SK-N-SH (cell line): ENCODE results near the gene POLD2. TPM values are rescaled to one million over a fixed set of nuclear protein-coding genes. Genes with fewer than 3 reads are reported as not detected.

Experiments
- CTCF ChIA-PET: fragments of 300-600, 350-600 bp; formaldehyde crosslinking; extraction: SDS; loops from one replicate; lab custom pipeline; 2021; lab: Yijun Ruan, JAX
- POLR2A ChIA-PET: fragments of 350-600 bp; sonication (Branson Sonifier 250); formaldehyde crosslinking; extraction: SDS; loops from one replicate; lab custom pipeline; 2020; ENCODE audit warnings: antibody characterized with exemption, inconsistent platforms; lab: Yijun Ruan, JAX
- DNase-seq: peaks from one replicate; pipeline ENCODE4 v3.0.0; 2012
- H2AFZ ChIP-seq: fragments of 200-600 bp; sonication (generic); 2 replicates; pipeline ENCODE4 v1.8.1; 2016; ENCODE audit warnings: antibody characterized with exemption, mild to moderate bottlenecking, low read depth
- H3F3A ChIP-seq: fragments of 200-600 bp; sonication (generic); replicated peaks from 2 replicates; pipeline ENCODE3; 2016; ENCODE audit warnings: antibody characterized with exemption, mild to moderate bottlenecking; ENCODE audit not compliant: insufficient read depth
- H3K27ac ChIP-seq, 2 experiments: fragments of 200-500 bp in 1 of 2; fragments of 200-600 bp in 1 of 2; sonication (Bioruptor generic) in 1 of 2; sonication (generic), shearing (Covaris generic) in 1 of 2; 2 replicates each; pipeline versions ENCODE4 v1.5.1 to v1.6.1; 2014 to 2016; ENCODE audit warnings: low read depth in 2 of 2, inconsistent platforms in 1 of 2, low read length in 1 of 2, mild to moderate bottlenecking in 1 of 2, mixed read lengths in 1 of 2
- H3K27me3 ChIP-seq: fragments of 200-600 bp; sonication (generic), shearing (Covaris generic); 2 replicates; pipeline ENCODE4 v1.6.1; 2016; ENCODE audit warnings: mixed run types; ENCODE audit not compliant: insufficient read depth
- H3K36me3 ChIP-seq, 2 experiments: fragments of 200-500 bp in 1 of 2; fragments of 200-600 bp in 1 of 2; sonication (Bioruptor generic) in 1 of 2; sonication (generic) in 1 of 2; replicated peaks in 1 of 2; 2 replicates each; pipeline versions ENCODE3 to v1.5.1; 2014 to 2016; ENCODE audit warnings: low read length in 1 of 2, mild to moderate bottlenecking in 1 of 2; ENCODE audit not compliant: insufficient read depth in 2 of 2, control insufficient read depth in 1 of 2
- H3K4me1 ChIP-seq, 2 experiments: fragments of 200-500 bp in 1 of 2; fragments of 200-600 bp in 1 of 2; sonication (Bioruptor generic) in 1 of 2; sonication (generic), shearing (Covaris generic) in 1 of 2; 2 replicates each; pipeline versions ENCODE4 v1.5.1 to v1.6.1; 2014 to 2016; ENCODE audit warnings: low read depth in 1 of 2, low read length in 1 of 2, mixed run types in 1 of 2; ENCODE audit not compliant: insufficient read depth in 2 of 2, control insufficient read depth in 1 of 2
- H3K4me2 ChIP-seq: fragments of 200-600 bp; sonication (generic), shearing (Covaris generic); 2 replicates; pipeline ENCODE4 v1.6.1; 2017; ENCODE audit warnings: mixed run types
- H3K4me3 ChIP-seq, 2 experiments: fragments of 200-500 bp in 1 of 2; fragments of 200-600 bp in 1 of 2; sonication (Bioruptor generic) in 1 of 2; sonication (generic), shearing (Covaris generic) in 1 of 2; 2 replicates each; pipeline versions ENCODE4 v1.5.1 to v1.8.1; 2014 to 2016; ENCODE audit warnings: low read depth in 2 of 2, inconsistent platforms in 1 of 2, low read length in 1 of 2, mild to moderate bottlenecking in 1 of 2, mixed read lengths in 1 of 2, moderate library complexity in 1 of 2
- H3K79me2 ChIP-seq: fragments of 200-600 bp; sonication (generic); 2 replicates; pipeline ENCODE4 v1.8.1; 2017; ENCODE audit warnings: mild to moderate bottlenecking; ENCODE audit not compliant: insufficient read depth
- H3K9ac ChIP-seq: fragments of 200-600 bp; sonication (generic); 2 replicates; pipeline ENCODE4 v1.6.1; 2017; ENCODE audit warnings: mixed run types
- H3K9me2 ChIP-seq: fragments of 200-600 bp; sonication (generic); 2 replicates; pipeline ENCODE4 v1.6.1; 2017; ENCODE audit warnings: mixed run types
- H3K9me3 ChIP-seq: fragments of 200-600 bp; sonication (generic); 2 replicates; pipeline ENCODE4 v1.6.1; 2017; ENCODE audit warnings: mixed run types, mild to moderate bottlenecking, moderate library complexity
- H4K20me1 ChIP-seq: fragments of 200-600 bp; sonication (generic); 2 replicates; pipeline ENCODE4 v1.6.1; 2017; ENCODE audit warnings: mild to moderate bottlenecking, mixed run types; ENCODE audit not compliant: insufficient read depth
- CHD2 ChIP-seq: fragments of 150-350 bp; IDR thresholded peaks from 2 replicates; pipeline ENCODE4 v1.6.1; 2018; ENCODE audit warnings: low read length; ENCODE audit not compliant: partially characterized antibody
- FOSL2 ChIP-seq: IDR thresholded peaks from 2 replicates; pipeline ENCODE4 v1.4.0; 2012; ENCODE audit warnings: low read depth, mild to moderate bottlenecking, moderate library complexity, borderline replicate concordance
- GABPA ChIP-seq: IDR thresholded peaks from 2 replicates; pipeline ENCODE4 v1.4.0; 2012; ENCODE audit warnings: low read depth, mild to moderate bottlenecking
- MEF2A ChIP-seq: IDR thresholded peaks from 2 replicates; pipeline ENCODE4 v1.4.0; 2012; ENCODE audit warnings: low read depth, borderline replicate concordance
- POLR2AphosphoS5 ChIP-seq: IDR thresholded peaks from 2 replicates; pipeline ENCODE4 v1.6.1; 2012; ENCODE audit warnings: low read depth, low read length
- RAD21 ChIP-seq: IDR thresholded peaks from 2 replicates; pipeline ENCODE4 v1.6.1; 2012; ENCODE audit warnings: mild to moderate bottlenecking, low read length
- RCOR1 ChIP-seq: fragments of 150-350 bp; IDR thresholded peaks from 2 replicates; pipeline ENCODE4 v1.6.1; 2017; ENCODE audit warnings: antibody characterized with exemption, low read length
- REST ChIP-seq: IDR thresholded peaks from 2 replicates; pipeline ENCODE4 v1.6.1; 2012; ENCODE audit warnings: mild to moderate bottlenecking, low read depth, low read length, moderate library complexity
- RXRA ChIP-seq: IDR thresholded peaks from 2 replicates; pipeline ENCODE4 v1.4.0; 2012; ENCODE audit warnings: low read depth, mild to moderate bottlenecking, borderline replicate concordance
- SMC3 ChIP-seq: IDR thresholded peaks from 2 replicates; pipeline ENCODE4 v1.6.1; 2012; ENCODE audit warnings: low read depth, low read length, improper control_type of control experiment
- TAF1 ChIP-seq: IDR thresholded peaks from 2 replicates; pipeline ENCODE4 v1.6.1; 2012; ENCODE audit warnings: low read depth, mild to moderate bottlenecking, low read length, moderate library complexity, borderline replicate concordance
- TEAD4 ChIP-seq: IDR thresholded peaks from 2 replicates; pipeline ENCODE4 v1.4.0; 2012; ENCODE audit warnings: mild to moderate bottlenecking, borderline replicate concordance; ENCODE audit not compliant: insufficient read depth
- USF1 ChIP-seq: IDR thresholded peaks from 2 replicates; pipeline ENCODE4 v1.4.0; 2012; ENCODE audit warnings: low read depth, borderline replicate concordance
- YY1 ChIP-seq: IDR thresholded peaks from 2 replicates; pipeline ENCODE4 v1.4.0; 2012; ENCODE audit warnings: low read depth, mild to moderate bottlenecking
- WGBS: methylation state at CpG from one replicate; pipeline ENCODE4 v1.1.6; 2017; ENCODE audit warnings: low lambda C conversion rate; 5-methylcytosine and 5-hydroxymethylcytosine counted together
- polyA plus RNA-seq, 3 experiments: library from polyadenylated mRNA; depleted of rRNA; stranded (reverse); fragments of >200 nt; gene quantifications; 2 replicates each; pipeline ENCODE4 v1.2.3, GENCODE V29; 2012
- TF ChIP-seq, protein P1 (sequence below): fragments of 200-600 bp; sonication (generic); IDR thresholded peaks from 2 replicates; pipeline ENCODE4 v1.6.1; 2017; ENCODE audit warnings: antibody characterized with exemption, mild to moderate bottlenecking, moderate library complexity
- TF ChIP-seq, protein P2 (sequence below): IDR thresholded peaks from 2 replicates; pipeline ENCODE4; 2012

POLD2 gene
- polyA plus RNA-seq, 1 of the 3 experiments (the other 2 are of a cell fraction), result 194 TPM

- POLR2A ChIA-PET, result no interaction called here
- no peak overlapping the region for H3K4me3 ChIP-seq
- peaks cover 27 to 73% of the 10 kb centered on the region in 2 experiments for H3K36me3 ChIP-seq
- peaks cover 41% of the 10 kb centered on the region for H3K79me2 ChIP-seq
- no peak overlapping the region for H3K27ac ChIP-seq
- WGBS, result 89% methylated on average over 19 of the region's 21 CpGs
- peaks cover 7 to 26% of the 10 kb centered on the region in 2 experiments; a peak in 1 of 4 replicates for H3K4me1 ChIP-seq
- no peak for TF ChIP-seq YY1
- no peak for TF ChIP-seq POLR2AphosphoS5
- no peak for TF ChIP-seq TEAD4
- TF ChIP-seq, protein P1, sequence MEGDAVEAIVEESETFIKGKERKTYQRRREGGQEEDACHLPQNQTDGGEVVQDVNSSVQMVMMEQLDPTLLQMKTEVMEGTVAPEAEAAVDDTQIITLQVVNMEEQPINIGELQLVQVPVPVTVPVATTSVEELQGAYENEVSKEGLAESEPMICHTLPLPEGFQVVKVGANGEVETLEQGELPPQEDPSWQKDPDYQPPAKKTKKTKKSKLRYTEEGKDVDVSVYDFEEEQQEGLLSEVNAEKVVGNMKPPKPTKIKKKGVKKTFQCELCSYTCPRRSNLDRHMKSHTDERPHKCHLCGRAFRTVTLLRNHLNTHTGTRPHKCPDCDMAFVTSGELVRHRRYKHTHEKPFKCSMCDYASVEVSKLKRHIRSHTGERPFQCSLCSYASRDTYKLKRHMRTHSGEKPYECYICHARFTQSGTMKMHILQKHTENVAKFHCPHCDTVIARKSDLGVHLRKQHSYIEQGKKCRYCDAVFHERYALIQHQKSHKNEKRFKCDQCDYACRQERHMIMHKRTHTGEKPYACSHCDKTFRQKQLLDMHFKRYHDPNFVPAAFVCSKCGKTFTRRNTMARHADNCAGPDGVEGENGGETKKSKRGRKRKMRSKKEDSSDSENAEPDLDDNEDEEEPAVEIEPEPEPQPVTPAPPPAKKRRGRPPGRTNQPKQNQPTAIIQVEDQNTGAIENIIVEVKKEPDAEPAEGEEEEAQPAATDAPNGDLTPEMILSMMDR, result peak; percentile 21; the same call in 1 of the 2 replicates
- no peak for TF ChIP-seq RAD21
- TF ChIP-seq CHD2, result no peak
- H3K9ac ChIP-seq, result no peak overlapping the region
- H3K9me3 ChIP-seq, result no peaks in the 10 kb centered on the region
- H3K4me2 ChIP-seq, result no peak overlapping the region; the same call in 1 of the 2 replicates
- H3K27me3 ChIP-seq, result no peaks in the 10 kb centered on the region
- peak; percentile 65 for DNase-seq
- H3F3A ChIP-seq, result peaks cover 14% of the 10 kb centered on the region
- no peaks in the 10 kb centered on the region for H3K9me2 ChIP-seq
- CTCF ChIA-PET, result interaction anchor here (0.7 to 2.3 kb wide), 5 partner anchors 12 to 89 kb away, joined by 3 to 7 read pairs (median 3); no protein-coding TSS in a partner anchor
- H4K20me1 ChIP-seq, result peaks cover 9% of the 10 kb centered on the region; the same call in 1 of the 2 replicates
- no peak overlapping the region for H2AFZ ChIP-seq
These were observed 14.3 kb downstream of the POLD2 start for GRCh38 chr7:44108768-44109750.

DNA sequence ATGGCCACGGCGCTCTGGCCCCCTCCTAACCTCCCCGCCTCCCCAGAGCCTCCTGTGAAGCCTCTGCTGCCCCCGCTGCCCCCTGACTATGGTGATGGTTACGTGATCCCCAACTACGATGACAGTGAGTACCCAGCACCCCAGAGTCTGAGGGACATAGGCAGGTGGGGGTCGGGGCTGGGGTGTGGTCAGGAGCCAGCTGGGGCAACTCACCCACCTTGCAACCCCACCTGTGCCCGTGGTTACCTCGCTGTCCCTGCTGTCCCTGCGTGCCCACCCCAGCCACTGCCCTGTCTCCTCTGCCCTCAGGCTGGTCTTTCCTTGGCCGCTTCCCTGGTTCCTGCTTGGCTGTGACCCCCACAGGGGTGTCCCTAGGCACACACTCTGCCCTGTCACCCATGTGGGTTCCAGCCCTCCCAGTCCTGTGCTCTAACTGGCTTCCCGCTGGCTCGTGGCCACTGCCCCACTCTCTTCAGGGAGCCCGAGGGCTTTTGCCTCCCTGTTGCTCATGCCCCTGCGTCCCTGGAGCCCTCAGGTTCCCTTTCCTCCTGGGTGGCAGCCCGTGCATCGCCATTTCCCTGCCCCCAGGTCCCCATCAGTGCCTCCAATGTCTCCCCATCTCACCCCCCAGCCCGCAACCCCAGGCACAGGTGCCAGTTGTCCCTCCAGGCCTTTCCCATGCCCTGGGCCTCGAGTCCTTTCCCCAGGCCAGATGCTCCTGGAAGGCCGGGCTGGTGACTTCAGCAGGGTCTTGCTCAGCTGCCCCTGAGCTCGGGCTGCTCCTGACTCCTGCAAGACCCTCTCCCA is 15.2 kb downstream of the POLD2 start:
- Histone ChIP-seq H3K9ac (no peak overlapping the region), H3K4me3 (no peak overlapping the region), H3K9me3 (no peaks in the 10 kb centered on the region), H2AFZ (no peak overlapping the region), H3K36me3 (peaks cover 23 to 66% of the 10 kb centered on the region in 2 experiments), H3K79me2 (peaks cover 41% of the 10 kb centered on the region), H3K4me2 (no peak overlapping the region), H4K20me1 (peaks cover 5% of the 10 kb centered on the region; the same call in 1 of the 2 replicates), H3K27ac (no peak overlapping the region), H3K4me1 (peaks cover 7 to 33% of the 10 kb centered on the region in 2 experiments; a peak in 1 of 4 replicates), H3K9me2 (no peaks in the 10 kb centered on the region), H3F3A (peaks cover 16% of the 10 kb centered on the region), H3K27me3 (no peaks in the 10 kb centered on the region)
- peak; percentile 43 for DNase-seq
- WGBS, result 84% methylated on average over 18 of the region's 21 CpGs
- ChIA-PET POLR2A (no interaction called here), CTCF (interaction anchor here (0.6 to 1.0 kb wide), 2 partner anchors 14 to 18 kb away, joined by 3 to 4 read pairs; no protein-coding TSS in a partner anchor)
- TF ChIP-seq MEF2A, result no peak
- TF ChIP-seq RXRA, result no peak
- TF ChIP-seq GABPA, result no peak
- no peak for TF ChIP-seq RCOR1
- no peak for TF ChIP-seq REST
- TF ChIP-seq FOSL2, result no peak
- TF ChIP-seq USF1, result no peak
- no peak for TF ChIP-seq POLR2AphosphoS5
- TF ChIP-seq TEAD4, result no peak
- no peak for TF ChIP-seq TAF1
- TF ChIP-seq, protein P2, sequence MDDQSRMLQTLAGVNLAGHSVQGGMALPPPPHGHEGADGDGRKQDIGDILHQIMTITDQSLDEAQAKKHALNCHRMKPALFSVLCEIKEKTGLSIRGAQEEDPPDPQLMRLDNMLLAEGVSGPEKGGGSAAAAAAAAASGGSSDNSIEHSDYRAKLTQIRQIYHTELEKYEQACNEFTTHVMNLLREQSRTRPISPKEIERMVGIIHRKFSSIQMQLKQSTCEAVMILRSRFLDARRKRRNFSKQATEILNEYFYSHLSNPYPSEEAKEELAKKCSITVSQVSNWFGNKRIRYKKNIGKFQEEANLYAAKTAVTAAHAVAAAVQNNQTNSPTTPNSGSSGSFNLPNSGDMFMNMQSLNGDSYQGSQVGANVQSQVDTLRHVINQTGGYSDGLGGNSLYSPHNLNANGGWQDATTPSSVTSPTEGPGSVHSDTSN, result no peak
- TF ChIP-seq SMC3, result no peak
